ENCODE results near the gene PPIA. TPM values are rescaled to one million over a fixed set of nuclear protein-coding genes. Genes with fewer than 3 reads are reported as not detected.

The PPIA gene
- total and polyA plus RNA-seq, 3 donors from 2014 or later = 616 to 918 (median 873) TPM

GRCh38 chr7:44754802-44755697, 41.4 kb upstream of the PPIA start:
- H3K27ac ChIP-seq = peak overlapping the region in 1 of 2 donors; percentile 20
- H3K9me3 ChIP-seq = no peaks in the 10 kb centered on the region
- no peak for TF ChIP-seq POLR2A (IDR thresholded peaks at IDR 0.05)
- no peak for TF ChIP-seq CTCF (IDR thresholded peaks at IDR 0.05)
- no peaks in the 10 kb centered on the region for H3K36me3 ChIP-seq (ENCODE audit: low read depth, missing control alignments)
- 90 to 92% methylated on average over 10 to 11 of the region's 11 CpGs for WGBS, 2 donors
- no peak overlapping the region for H3K4me3 ChIP-seq
- no peak for DNase-seq
- H3K4me1 ChIP-seq = peaks cover 41% of the 10 kb centered on the region
- no peaks in the 10 kb centered on the region for H3K27me3 ChIP-seq
- intact Hi-C loops (cut with DNase I; ENCODE audit: low total_unique reads) = no loop called here

GRCh38 chr7:44755698-44756627, 40.5 kb upstream of the PPIA start:
- WGBS, 2 donors = 66 to 69% methylated on average over 15 to 17 of the region's 17 CpGs
- no peak overlapping the region for H3K4me3 ChIP-seq
- DNase-seq = no peak
- TF ChIP-seq POLR2A (IDR thresholded peaks at IDR 0.05) = no peak
- TF ChIP-seq CTCF (IDR thresholded peaks at IDR 0.05) = no peak
- peak overlapping the region; percentile 20 to 59 for H3K27ac ChIP-seq
- peaks cover 32% of the 10 kb centered on the region for H3K4me1 ChIP-seq
- H3K9me3 ChIP-seq = no peaks in the 10 kb centered on the region
- intact Hi-C loops (cut with DNase I; ENCODE audit: low total_unique reads) = no loop called here
- H3K36me3 ChIP-seq (ENCODE audit: low read depth, missing control alignments) = no peaks in the 10 kb centered on the region
- no peaks in the 10 kb centered on the region for H3K27me3 ChIP-seq

GRCh38 chr7:44756904-44757303, 39.6 kb upstream of the PPIA start:
- H3K4me3 ChIP-seq = no peak overlapping the region
- no peaks in the 10 kb centered on the region for H3K36me3 ChIP-seq (ENCODE audit: low read depth, missing control alignments)
- 83 to 85% methylated on average over 1 to 12 of the region's 12 CpGs for WGBS, 2 donors
- no peak overlapping the region for H3K27ac ChIP-seq
- H3K4me1 ChIP-seq = peaks cover 28% of the 10 kb centered on the region
- no peaks in the 10 kb centered on the region for H3K27me3 ChIP-seq
- no peaks in the 10 kb centered on the region for H3K9me3 ChIP-seq
- TF ChIP-seq CTCF (IDR thresholded peaks at IDR 0.05) = no peak
- TF ChIP-seq POLR2A (IDR thresholded peaks at IDR 0.05) = no peak
- intact Hi-C loops (cut with DNase I; ENCODE audit: low total_unique reads) = no loop called here
- DNase-seq = no peak

GRCh38 chr7:44757311-44757710, 39.2 kb upstream of the PPIA start:
- TF ChIP-seq POLR2A (IDR thresholded peaks at IDR 0.05) (no peak), CTCF (IDR thresholded peaks at IDR 0.05) (no peak)
- no peak overlapping the region for H3K4me3 ChIP-seq
- H3K36me3 ChIP-seq (ENCODE audit: low read depth, missing control alignments) = no peaks in the 10 kb centered on the region

More at GRCh38 chr7:44757311-44757710, 39.2 kb upstream of the PPIA start:
- H3K9me3 ChIP-seq = no peaks in the 10 kb centered on the region
- 57% methylated on average over 10 of the region's 10 CpGs; no CpG with 5 or more reads in 1 of the 2 donors for WGBS, 2 donors
- DNase-seq = peak; percentile 47
- H3K27ac ChIP-seq = no peak overlapping the region
- no peaks in the 10 kb centered on the region for H3K27me3 ChIP-seq
- H3K4me1 ChIP-seq = peaks cover 28% of the 10 kb centered on the region
- intact Hi-C loops (cut with DNase I; ENCODE audit: low total_unique reads) = no loop called here

All from testis (tissue), 3 donors.